Spleen (tissue), 11 donors: Measurements from ENCODE around the gene WDFY4. TPM values are rescaled to one million over a fixed set of nuclear protein-coding genes. Genes with fewer than 3 reads are reported as not detected.

Source experiments
- DNase-seq: peaks from one replicate; pipeline ENCODE4 v3.0.0-alpha.2; 2020
- H3K27ac ChIP-seq, 8 donors: fragments of 200-600 bp; sonication (generic) in 7 of 8; 1 replicate in 4 of 8; 2 replicates in 4 of 8; pipeline versions ENCODE4 v1.5.0 to v1.8.0; 2016 to 2021; ENCODE audit warnings: inconsistent platforms in 4 of 8, mild to moderate bottlenecking in 4 of 8, moderate library complexity in 1 of 8
- H3K27me3 ChIP-seq, 7 donors: fragments of 200-600 bp; sonication (generic) in 6 of 7; replicated peaks in 1 of 7; 1 replicate in 4 of 7; 2 replicates in 3 of 7; pipeline versions ENCODE4 v1.5.0 to v1.8.0; 2016 to 2021; ENCODE audit warnings: inconsistent platforms in 3 of 7, mild to moderate bottlenecking in 1 of 7
- H3K36me3 ChIP-seq, 6 donors: fragments of 200-600 bp; sonication (generic) in 5 of 6; 1 replicate in 4 of 6; 2 replicates in 2 of 6; pipeline versions ENCODE4 v1.5.0 to v1.8.0; 2016 to 2021; ENCODE audit warnings: inconsistent platforms in 2 of 6
- H3K4me1 ChIP-seq, 6 donors: fragments of 200-600 bp; sonication (generic) in 5 of 6; 1 replicate in 3 of 6; 2 replicates in 3 of 6; pipeline versions ENCODE4 v1.5.0 to v1.8.0; 2016 to 2021; ENCODE audit warnings: inconsistent platforms in 3 of 6
- H3K4me3 ChIP-seq, 8 donors: fragments of 200-600 bp; sonication (generic) in 7 of 8; 1 replicate in 4 of 8; 2 replicates in 4 of 8; pipeline versions ENCODE4 v1.5.0 to v1.8.0; 2016 to 2021; ENCODE audit warnings: inconsistent platforms in 4 of 8, mild to moderate bottlenecking in 4 of 8, moderate library complexity in 2 of 8
- H3K9me3 ChIP-seq, 8 donors: fragments of 200-600 bp; sonication (generic) in 7 of 8; 1 replicate in 4 of 8; 2 replicates in 4 of 8; pipeline versions ENCODE4 v1.5.0 to v1.8.0; 2016 to 2021; ENCODE audit warnings: inconsistent platforms in 4 of 8
- CTCF ChIP-seq, 11 experiments: fragments of 200-600 bp in 7 of 11; fragments of 450-650 bp in 4 of 11; sonication (generic) in 4 of 11; IDR thresholded peaks in 8 of 11; conservative IDR thresholded peaks in 3 of 11; 1 replicate in 7 of 11; 2 replicates in 4 of 11; pipeline versions ENCODE4 v1.4.0 to v1.8.0; 2016 to 2021; ENCODE audit warnings: antibody characterized with exemption in 11 of 11, inconsistent platforms in 4 of 11, mild to moderate bottlenecking in 1 of 11
- POLR2A ChIP-seq, 3 donors: fragments of 450-650 bp; IDR thresholded peaks; one replicate each; pipeline ENCODE4 v1.5.1; 2017; ENCODE audit warnings: antibody characterized with exemption in 3 of 3, mild to moderate bottlenecking in 1 of 3
- POLR2AphosphoS5 ChIP-seq, 3 donors: sonication (generic); formaldehyde crosslinking; IDR thresholded peaks; one replicate each; pipeline ENCODE4 v1.5.1; 2017; ENCODE audit warnings: antibody characterized with exemption in 3 of 3
- WGBS, 5 donors: extraction: QIAGEN DNeasy Blood & Tissue Kit in 3 of 5; methylation state at CpG; one replicate each; pipeline versions ENCODE4 v1.1.5 to v1.1.7; 2013 to 2018; 5-methylcytosine and 5-hydroxymethylcytosine counted together
- intact Hi-C: fragments of 100-400 bp; cut with DNase I; formaldehyde crosslinking; loops from one replicate; pipeline ENCODE4 v1.15.0; 2023; ENCODE audit warnings: low total_unique reads
- polyA plus RNA-seq, 3 donors: library from polyadenylated mRNA; stranded (reverse); fragments of 200-250 nt; gene quantifications; one replicate each; pipeline ENCODE4 v1.2.1, GENCODE V29; 2013
- total RNA-seq, 7 donors: library from RNA; depleted of rRNA in 3 of 7; stranded (reverse); fragments of >200 nt in 3 of 7; fragmentation: NEBNext Ultra II Directional in 4 of 7; extraction: Animal tissue kit (Norgen Biotek cat#: 25700) in 4 of 7; gene quantifications; one replicate each; pipeline versions ENCODE4 v1.1.0 to v1.2.1, GENCODE V29; 2016 to 2021
- donor health status: healthy with polysubstance abuse.
- donor health status: DM: no; HTN: no; CAD: no; lungs with moderate emphysema.
- donor health status: DM: no; HTN: no; CAD: no.
- donor health status: Bipolar disorder and iron deficiency.
- donor health status: healthy.
- donor health status: DM: no; HTN: no; CAD: no.
- donor health status: DM: yes; HTN: yes; CAD: no.

Gene WDFY4
- total and polyA plus RNA-seq, 10 donors: 31.7 to 120 (median 88.9) TPM

GRCh38 chr10:48985621-48986158, 301.0 kb downstream of the WDFY4 start:
- H3K4me1 ChIP-seq: peaks cover 0 to 8% (median 7%) of the 10 kb centered on the region in 6 donors
- no peaks in the 10 kb centered on the region for H3K27me3 ChIP-seq
- intact Hi-C loops: no loop called here
- H3K27ac ChIP-seq: no peak overlapping the region
- no peaks in the 10 kb centered on the region for H3K9me3 ChIP-seq
- peaks cover 0 to 46% (median 16%) of the 10 kb centered on the region in 6 donors for H3K36me3 ChIP-seq
- WGBS, 5 donors: 91 to 100% (median 92%) methylated on average over 5 to 7 of the region's 7 CpGs
- no peak for DNase-seq
- no peak overlapping the region for H3K4me3 ChIP-seq
- TF ChIP-seq POLR2AphosphoS5 (IDR thresholded peaks at IDR 0.05) (no peak), CTCF (IDR thresholded peaks at IDR 0.05 in 8 of 11, conservative IDR thresholded peaks at IDR 0.05 in 3 of 11) (no peak), POLR2A (IDR thresholded peaks at IDR 0.05) (no peak)

GRCh38 chr10:48990226-48990625, 305.6 kb downstream of the WDFY4 start:
- intact Hi-C loops: no loop called here
- Histone ChIP-seq H3K4me1 (no peaks in the 10 kb centered on the region), H3K4me3 (no peak overlapping the region), H3K9me3 (no peaks in the 10 kb centered on the region), H3K27me3 (no peaks in the 10 kb centered on the region), H3K36me3 (peaks cover 0 to under 1% (median 0%) of the 10 kb centered on the region in 6 donors), H3K27ac (no peak overlapping the region)
- WGBS, 5 donors: 88 to 97% (median 96%) methylated on average over 1 of the region's 1 CpG
- TF ChIP-seq POLR2A (IDR thresholded peaks at IDR 0.05) (no peak), POLR2AphosphoS5 (IDR thresholded peaks at IDR 0.05) (no peak)
- DNase-seq: no peak

GRCh38 chr10:48993627-48994026, 309.0 kb downstream of the WDFY4 start:
- no peaks in the 10 kb centered on the region for H3K9me3 ChIP-seq
- TF ChIP-seq CTCF (IDR thresholded peaks at IDR 0.05 in 8 of 11, conservative IDR thresholded peaks at IDR 0.05 in 3 of 11): no peak
- TF ChIP-seq POLR2A (IDR thresholded peaks at IDR 0.05): no peak
- TF ChIP-seq POLR2AphosphoS5 (IDR thresholded peaks at IDR 0.05): no peak
- intact Hi-C loops: no loop called here
- H3K27me3 ChIP-seq: peaks cover 0 to 2% (median 0%) of the 10 kb centered on the region in 7 donors
- H3K4me3 ChIP-seq: no peak overlapping the region
- H3K27ac ChIP-seq: no peak overlapping the region
- no peaks in the 10 kb centered on the region for H3K4me1 ChIP-seq
- WGBS, 5 donors: 85 to 99% (median 91%) methylated on average over 5 of the region's 5 CpGs
- H3K36me3 ChIP-seq: no peaks in the 10 kb centered on the region
- no peak for DNase-seq

GRCh38 chr10:48996329-48996728, 311.7 kb downstream of the WDFY4 start:
- 50 to 83% (median 81%) methylated on average over 3 of the region's 3 CpGs for WGBS, 5 donors
- Histone ChIP-seq H3K4me1 (no peaks in the 10 kb centered on the region), H3K27me3 (peaks cover 0 to 15% (median 0%) of the 10 kb centered on the region in 7 donors), H3K9me3 (no peaks in the 10 kb centered on the region), H3K36me3 (no peaks in the 10 kb centered on the region), H3K27ac (no peak overlapping the region), H3K4me3 (no peak overlapping the region)
- DNase-seq: no peak
- TF ChIP-seq POLR2A (IDR thresholded peaks at IDR 0.05): no peak
- TF ChIP-seq POLR2AphosphoS5 (IDR thresholded peaks at IDR 0.05): no peak
- no peak for TF ChIP-seq CTCF (IDR thresholded peaks at IDR 0.05 in 8 of 11, conservative IDR thresholded peaks at IDR 0.05 in 3 of 11)
- intact Hi-C loops: no loop called here
